HCT116 (cell line): ENCODE results near the gene TRIM62. TPM values are rescaled to one million over a fixed set of nuclear protein-coding genes. Genes with fewer than 3 reads are reported as not detected.

Experiments
- CBX3 ChIP-seq: IDR thresholded peaks from 2 replicates; pipeline ENCODE4 v1.6.1; 2012; ENCODE audit warnings: low read depth
- CEBPB ChIP-seq: IDR thresholded peaks from 2 replicates; pipeline ENCODE4 v1.6.1; 2012; ENCODE audit warnings: low read depth
- EZH2 ChIP-seq: fragments of 200-600 bp; sonication (generic); IDR thresholded peaks from 2 replicates; pipeline ENCODE4 v1.6.1; 2017; ENCODE audit warnings: antibody characterized with exemption, mixed run types
- POLR2A ChIP-seq: IDR thresholded peaks from 2 replicates; pipeline ENCODE4 v1.7.0; 2011; ENCODE audit warnings: borderline replicate concordance; ENCODE audit not compliant: insufficient read depth, insufficient read length; ENCODE audit errors: extremely low read depth
- POLR2AphosphoS5 ChIP-seq: IDR thresholded peaks from 2 replicates; pipeline ENCODE4 v1.6.1; 2011; ENCODE audit warnings: mild to moderate bottlenecking, low read depth, low read length, moderate library complexity
- SP1 ChIP-seq: IDR thresholded peaks from 2 replicates; pipeline ENCODE4 v1.6.1; 2012; ENCODE audit warnings: low read depth
- SRF ChIP-seq: IDR thresholded peaks from 2 replicates; pipeline ENCODE4 v1.6.1; 2012; ENCODE audit warnings: low read depth
- YY1 ChIP-seq: IDR thresholded peaks from 2 replicates; pipeline ENCODE4 v1.6.1; 2011; ENCODE audit warnings: low read length, low read depth, moderate library complexity, mild to moderate bottlenecking; ENCODE audit not compliant: insufficient replicate concordance; ENCODE audit errors: extremely low read depth
- ZNF274 ChIP-seq: fragments of 200-500 bp; sonication (Bioruptor generic); IDR thresholded peaks from 2 replicates; pipeline ENCODE4 v1.6.1; 2014; ENCODE audit warnings: mild to moderate bottlenecking, low read depth, low read length, inconsistent platforms
- total RNA-seq: library from RNA; stranded (reverse); gene quantifications from one replicate; pipeline ENCODE4 v1.2.1, GENCODE V29; 2021; ENCODE audit not compliant: unreplicated experiment
- TF ChIP-seq, protein P1 (sequence below): IDR thresholded peaks from 2 replicates; pipeline ENCODE4 v1.6.1; 2012; ENCODE audit warnings: low read depth
- TF ChIP-seq, protein P2 (sequence below), 3 experiments: fragments of 200-600 bp in 1 of 3; sonication (generic) in 1 of 3; IDR thresholded peaks in 2 of 3; conservative IDR thresholded peaks in 1 of 3; 2 replicates each; pipeline ENCODE4 v1.5.1; 2012 to 2017; ENCODE audit warnings: low read depth in 2 of 3, low read length in 2 of 3, antibody characterized with exemption in 1 of 3, borderline replicate concordance in 1 of 3, control low read depth in 1 of 3, mild to moderate bottlenecking in 1 of 3, mixed read lengths in 1 of 3, mixed run types in 1 of 3, moderate library complexity in 1 of 3; ENCODE audit not compliant: insufficient read depth in 1 of 3

The TRIM62 gene
- total RNA-seq, 1 experiment from 2014 or later: 6.5 TPM

DNA sequence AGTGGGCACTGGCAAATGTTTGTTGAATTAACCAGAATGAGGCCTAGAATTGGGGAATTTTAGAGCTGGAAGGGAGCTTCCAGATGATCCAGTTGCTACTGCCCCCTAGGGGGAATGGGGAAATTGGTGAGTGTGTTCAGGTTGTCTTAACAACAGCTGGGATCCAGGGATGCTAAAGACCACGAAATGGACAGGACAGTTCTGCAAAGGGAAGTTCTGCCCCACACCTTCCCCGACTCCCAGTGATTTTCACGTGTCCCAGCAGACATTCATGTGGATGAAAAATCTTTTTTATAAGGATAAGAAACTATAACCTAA is 33.9 kb downstream of the TRIM62 start (continued):
- TF ChIP-seq, protein P1, sequence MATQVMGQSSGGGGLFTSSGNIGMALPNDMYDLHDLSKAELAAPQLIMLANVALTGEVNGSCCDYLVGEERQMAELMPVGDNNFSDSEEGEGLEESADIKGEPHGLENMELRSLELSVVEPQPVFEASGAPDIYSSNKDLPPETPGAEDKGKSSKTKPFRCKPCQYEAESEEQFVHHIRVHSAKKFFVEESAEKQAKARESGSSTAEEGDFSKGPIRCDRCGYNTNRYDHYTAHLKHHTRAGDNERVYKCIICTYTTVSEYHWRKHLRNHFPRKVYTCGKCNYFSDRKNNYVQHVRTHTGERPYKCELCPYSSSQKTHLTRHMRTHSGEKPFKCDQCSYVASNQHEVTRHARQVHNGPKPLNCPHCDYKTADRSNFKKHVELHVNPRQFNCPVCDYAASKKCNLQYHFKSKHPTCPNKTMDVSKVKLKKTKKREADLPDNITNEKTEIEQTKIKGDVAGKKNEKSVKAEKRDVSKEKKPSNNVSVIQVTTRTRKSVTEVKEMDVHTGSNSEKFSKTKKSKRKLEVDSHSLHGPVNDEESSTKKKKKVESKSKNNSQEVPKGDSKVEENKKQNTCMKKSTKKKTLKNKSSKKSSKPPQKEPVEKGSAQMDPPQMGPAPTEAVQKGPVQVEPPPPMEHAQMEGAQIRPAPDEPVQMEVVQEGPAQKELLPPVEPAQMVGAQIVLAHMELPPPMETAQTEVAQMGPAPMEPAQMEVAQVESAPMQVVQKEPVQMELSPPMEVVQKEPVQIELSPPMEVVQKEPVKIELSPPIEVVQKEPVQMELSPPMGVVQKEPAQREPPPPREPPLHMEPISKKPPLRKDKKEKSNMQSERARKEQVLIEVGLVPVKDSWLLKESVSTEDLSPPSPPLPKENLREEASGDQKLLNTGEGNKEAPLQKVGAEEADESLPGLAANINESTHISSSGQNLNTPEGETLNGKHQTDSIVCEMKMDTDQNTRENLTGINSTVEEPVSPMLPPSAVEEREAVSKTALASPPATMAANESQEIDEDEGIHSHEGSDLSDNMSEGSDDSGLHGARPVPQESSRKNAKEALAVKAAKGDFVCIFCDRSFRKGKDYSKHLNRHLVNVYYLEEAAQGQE: no peak
- TF ChIP-seq SRF (no peak), YY1 (no peak), ZNF274 (no peak), CEBPB (no peak), EZH2 (no peak), SP1 (no peak), CBX3 (peak; percentile 40; the same call in 1 of the 2 replicates), POLR2A (no peak), POLR2AphosphoS5 (no peak)
- TF ChIP-seq, protein P2, sequence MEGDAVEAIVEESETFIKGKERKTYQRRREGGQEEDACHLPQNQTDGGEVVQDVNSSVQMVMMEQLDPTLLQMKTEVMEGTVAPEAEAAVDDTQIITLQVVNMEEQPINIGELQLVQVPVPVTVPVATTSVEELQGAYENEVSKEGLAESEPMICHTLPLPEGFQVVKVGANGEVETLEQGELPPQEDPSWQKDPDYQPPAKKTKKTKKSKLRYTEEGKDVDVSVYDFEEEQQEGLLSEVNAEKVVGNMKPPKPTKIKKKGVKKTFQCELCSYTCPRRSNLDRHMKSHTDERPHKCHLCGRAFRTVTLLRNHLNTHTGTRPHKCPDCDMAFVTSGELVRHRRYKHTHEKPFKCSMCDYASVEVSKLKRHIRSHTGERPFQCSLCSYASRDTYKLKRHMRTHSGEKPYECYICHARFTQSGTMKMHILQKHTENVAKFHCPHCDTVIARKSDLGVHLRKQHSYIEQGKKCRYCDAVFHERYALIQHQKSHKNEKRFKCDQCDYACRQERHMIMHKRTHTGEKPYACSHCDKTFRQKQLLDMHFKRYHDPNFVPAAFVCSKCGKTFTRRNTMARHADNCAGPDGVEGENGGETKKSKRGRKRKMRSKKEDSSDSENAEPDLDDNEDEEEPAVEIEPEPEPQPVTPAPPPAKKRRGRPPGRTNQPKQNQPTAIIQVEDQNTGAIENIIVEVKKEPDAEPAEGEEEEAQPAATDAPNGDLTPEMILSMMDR (IDR thresholded peaks at IDR 0.05 in 2 of 3, conservative IDR thresholded peaks at IDR 0.05 in 1 of 3; ENCODE audit: borderline replicate concordance in 1 of 3, insufficient read depth in 1 of 3, low read depth in 2 of 3, low read length in 2 of 3): peak; percentile 50 to 69 (median 66); a peak in 5 of 6 replicates
